ENCODE measurements around the gene ZFP36L2.

DNA sequence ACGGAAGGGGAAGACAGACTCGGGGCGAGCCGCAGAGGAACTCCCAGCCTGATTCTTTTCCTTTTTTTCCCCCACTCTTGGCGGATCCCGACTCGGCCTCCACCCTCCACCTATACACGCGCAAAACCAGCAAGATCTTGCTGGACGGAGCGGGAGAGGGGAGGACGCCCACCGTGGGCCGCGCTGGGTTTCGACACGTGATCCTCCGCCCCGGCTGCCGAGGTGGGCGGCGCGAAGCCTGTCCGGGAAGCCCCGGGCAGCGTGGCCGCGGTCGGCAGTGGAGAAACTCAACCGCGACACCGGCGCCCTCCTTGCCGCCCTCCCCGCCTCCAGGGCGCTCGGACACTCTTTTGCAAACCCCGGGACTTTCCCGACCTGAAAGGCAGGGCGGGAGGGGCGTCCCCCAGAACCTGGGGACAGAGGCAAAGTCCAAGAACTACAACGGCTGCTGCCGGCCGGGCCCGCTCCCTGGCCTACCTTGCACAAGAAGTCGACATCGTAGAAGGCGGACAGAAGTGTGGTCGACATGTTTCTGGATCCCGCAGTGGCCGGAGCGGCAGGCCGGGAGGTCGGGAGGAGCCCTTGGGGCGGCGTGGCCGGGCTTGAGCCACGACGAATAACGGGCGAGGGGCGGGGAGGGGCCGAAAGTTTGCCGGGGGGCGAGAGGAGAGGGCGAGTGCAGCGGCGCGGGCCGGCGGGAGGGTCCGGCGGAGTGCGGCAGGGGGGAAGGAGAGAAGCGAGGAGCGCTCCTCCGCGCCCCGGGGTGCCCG, 433 bp downstream of the ZFP36L2 start:
- TF ChIP-seq, protein P1, sequence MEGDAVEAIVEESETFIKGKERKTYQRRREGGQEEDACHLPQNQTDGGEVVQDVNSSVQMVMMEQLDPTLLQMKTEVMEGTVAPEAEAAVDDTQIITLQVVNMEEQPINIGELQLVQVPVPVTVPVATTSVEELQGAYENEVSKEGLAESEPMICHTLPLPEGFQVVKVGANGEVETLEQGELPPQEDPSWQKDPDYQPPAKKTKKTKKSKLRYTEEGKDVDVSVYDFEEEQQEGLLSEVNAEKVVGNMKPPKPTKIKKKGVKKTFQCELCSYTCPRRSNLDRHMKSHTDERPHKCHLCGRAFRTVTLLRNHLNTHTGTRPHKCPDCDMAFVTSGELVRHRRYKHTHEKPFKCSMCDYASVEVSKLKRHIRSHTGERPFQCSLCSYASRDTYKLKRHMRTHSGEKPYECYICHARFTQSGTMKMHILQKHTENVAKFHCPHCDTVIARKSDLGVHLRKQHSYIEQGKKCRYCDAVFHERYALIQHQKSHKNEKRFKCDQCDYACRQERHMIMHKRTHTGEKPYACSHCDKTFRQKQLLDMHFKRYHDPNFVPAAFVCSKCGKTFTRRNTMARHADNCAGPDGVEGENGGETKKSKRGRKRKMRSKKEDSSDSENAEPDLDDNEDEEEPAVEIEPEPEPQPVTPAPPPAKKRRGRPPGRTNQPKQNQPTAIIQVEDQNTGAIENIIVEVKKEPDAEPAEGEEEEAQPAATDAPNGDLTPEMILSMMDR (IDR thresholded peaks at IDR 0.05), result no peak
- TF ChIP-seq POLR2AphosphoS5 (IDR thresholded peaks at IDR 0.05), result peak; percentile 41
- peak; percentile 21 for TF ChIP-seq POLR2A (IDR thresholded peaks at IDR 0.05)

Measured in prostate gland (tissue), 2 donors.